Keratinocyte (primary cell): ENCODE measurements around the gene AFTPH.

Experiments
- CTCF ChIP-seq, 3 experiments: IDR thresholded peaks in 1 of 3; conservative IDR thresholded peaks in 1 of 3; optimal IDR thresholded peaks in 1 of 3; 2 replicates in 2 of 3; 3 replicates in 1 of 3; pipeline versions ENCODE3 to v1.5.1; 2011; ENCODE audit warnings: low read length in 3 of 3, mild to moderate bottlenecking in 3 of 3, moderate library complexity in 2 of 3, control low read depth in 1 of 3, inconsistent platforms in 1 of 3; ENCODE audit not compliant: insufficient read depth in 2 of 3; ENCODE audit errors: extremely low read depth in 1 of 3
- EZH2 ChIP-seq: IDR thresholded peaks from one replicate; pipeline ENCODE4 v1.6.1; 2012; ENCODE audit warnings: inconsistent platforms, mild to moderate bottlenecking, low read length, moderate library complexity

DNA sequence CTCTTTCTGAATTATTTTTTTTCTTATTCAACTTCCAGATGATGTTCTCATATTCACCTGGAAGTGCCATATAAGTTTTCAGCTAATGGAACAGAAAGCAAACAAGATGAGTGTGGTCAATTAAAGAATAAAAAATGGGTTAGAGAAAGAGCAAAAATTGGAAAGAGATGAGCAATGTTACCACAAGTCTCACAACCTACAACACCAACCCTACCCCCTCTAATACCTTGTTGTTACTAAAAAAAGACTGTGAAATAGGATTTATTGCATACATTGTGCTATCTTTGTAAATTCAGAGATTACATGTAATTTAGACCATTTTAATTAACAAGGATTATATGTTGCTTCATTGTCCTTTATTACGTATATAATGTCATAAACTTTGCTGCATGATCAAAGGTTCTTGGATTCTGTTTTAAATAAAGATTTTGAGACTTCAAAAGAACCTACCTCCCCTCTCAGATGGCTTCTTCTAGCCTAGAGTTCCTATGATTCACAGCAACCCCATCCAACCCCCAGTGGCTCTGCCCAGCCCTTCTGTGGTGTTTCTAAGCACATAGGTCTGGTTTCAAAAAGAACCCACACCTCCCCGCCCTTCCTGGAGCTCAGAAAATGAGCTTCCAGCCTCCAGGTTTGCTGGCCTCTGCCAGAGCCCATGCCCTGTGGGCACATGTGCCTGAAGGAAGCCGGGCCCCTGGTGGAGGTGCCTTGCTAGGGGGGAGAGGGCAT lies 45.5 kb upstream of the AFTPH start:
- TF ChIP-seq CTCF (optimal IDR thresholded peaks at IDR 0.05 in 1 of 3, IDR thresholded peaks at IDR 0.05 in 1 of 3, conservative IDR thresholded peaks at IDR 0.05 in 1 of 3; ENCODE audit: extremely low read depth in 1 of 3, insufficient read depth in 2 of 3, low read length in 3 of 3) (no peak), EZH2 (no peak)
